GM18867 (cell line): ENCODE data around the gene TNRC6C.

ENCODE experiments used
- ATAC-seq: cut with Tn5 transposase; IDR thresholded peaks from one replicate; pipeline ENCODE4 v1.9.1; 2021; ENCODE audit warnings: mild to moderate bottlenecking, moderate library complexity; ENCODE audit not compliant: unreplicated experiment

Gene TNRC6C

DNA sequence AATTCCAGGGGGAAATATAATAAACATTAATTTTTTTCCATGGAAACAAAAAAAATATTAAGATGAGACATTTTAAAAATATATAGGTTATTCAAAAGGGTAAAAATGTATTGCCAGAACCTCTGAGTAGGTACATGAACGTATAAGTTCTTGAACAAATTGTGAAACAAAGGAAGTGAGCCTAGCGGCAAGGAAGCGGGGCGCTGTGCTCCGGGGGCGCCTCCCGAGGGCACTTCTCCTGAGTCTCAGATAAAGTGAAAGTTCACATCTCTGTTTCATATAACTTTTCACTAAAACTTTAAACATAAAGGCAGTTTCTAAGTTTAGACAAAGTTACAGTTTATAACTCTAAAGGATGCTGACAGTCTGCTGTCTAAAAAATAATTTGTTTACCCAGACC lies 52.3 kb downstream of the TNRC6C start:
- ATAC-seq, result no peak

- no peak for ATAC-seq
These were observed 53.9 kb downstream of the TNRC6C start for GRCh38 chr17:78012428-78012827.

DNA sequence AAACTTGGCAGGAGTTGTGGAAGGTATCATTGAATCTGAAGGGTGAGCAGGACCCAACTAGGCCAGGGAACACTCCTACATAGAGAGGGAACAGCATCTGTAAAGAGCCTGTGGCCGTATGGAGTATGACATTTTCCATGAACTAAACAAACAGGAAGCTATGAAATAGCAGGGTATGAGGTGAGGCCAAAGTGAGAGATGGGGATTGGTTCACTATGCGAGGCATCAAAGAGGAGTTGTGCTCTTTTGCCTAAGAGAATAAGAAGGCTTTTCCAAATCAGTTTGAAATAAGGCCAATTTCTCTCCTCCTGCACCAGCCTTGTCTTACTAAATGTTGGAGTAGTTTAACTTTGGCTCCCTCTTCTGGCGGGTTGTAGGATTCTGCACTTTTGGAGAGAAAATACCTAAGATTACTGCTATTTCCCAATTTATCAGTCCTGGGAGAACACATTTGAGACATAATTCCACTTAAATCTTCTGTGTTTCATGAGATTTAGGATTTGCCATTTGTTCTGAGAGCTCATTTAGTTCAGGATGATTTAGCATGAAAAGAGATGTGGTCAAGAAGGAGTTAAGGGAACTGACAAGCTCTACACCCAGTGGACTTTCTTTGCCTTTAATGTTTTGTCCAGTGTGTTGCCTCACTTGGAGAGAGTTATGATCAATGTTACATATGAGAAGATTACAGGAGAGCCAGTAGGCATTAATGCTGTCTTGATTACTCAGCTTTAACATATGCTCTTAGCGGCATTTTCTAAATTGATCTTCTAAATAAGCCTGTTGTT lies 55.4 kb downstream of the TNRC6C start:
- ATAC-seq, result no peak

DNA sequence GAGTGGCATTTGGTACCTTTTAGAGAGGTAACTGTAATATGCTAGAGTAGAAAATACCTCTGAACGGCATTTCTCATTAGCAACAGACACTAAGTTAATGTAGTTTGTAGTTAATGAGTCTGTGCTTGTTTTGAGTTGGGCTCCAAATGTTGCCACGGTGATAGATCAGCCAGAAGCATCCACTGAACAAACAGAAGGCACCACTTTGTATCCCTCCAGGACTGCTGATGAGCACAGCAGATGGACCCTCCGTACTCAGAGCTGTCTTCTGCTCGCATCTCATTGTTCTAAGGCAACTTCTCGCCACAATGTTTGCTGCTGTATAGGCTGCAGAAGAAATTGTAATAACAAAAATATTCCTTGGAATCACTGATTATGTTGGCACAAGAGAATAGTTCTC lies 56.1 kb downstream of the TNRC6C start:
- no peak for ATAC-seq

DNA sequence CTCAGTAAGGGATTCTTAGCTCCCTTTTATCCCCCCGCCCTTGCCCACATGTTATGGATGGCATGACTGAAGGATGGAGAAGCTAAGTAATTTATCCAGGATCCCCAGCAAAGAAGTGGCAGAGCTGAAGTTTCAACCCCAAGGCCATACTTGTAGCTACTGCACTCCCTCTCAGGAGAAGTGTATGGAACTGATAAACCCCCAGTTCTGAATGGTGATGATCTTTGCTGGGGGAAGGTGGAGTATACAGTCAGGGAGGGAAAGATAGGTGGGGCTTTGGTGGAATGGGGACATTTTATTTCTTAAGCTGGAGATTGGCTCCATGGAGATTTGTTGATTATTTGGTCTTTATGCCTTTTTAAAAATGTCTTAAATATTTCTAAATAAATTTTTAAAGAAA lies 58.3 kb downstream of the TNRC6C start:
- no peak for ATAC-seq

- ATAC-seq, result no peak
These were observed 61.0 kb downstream of the TNRC6C start for GRCh38 chr17:78019367-78019975.

DNA sequence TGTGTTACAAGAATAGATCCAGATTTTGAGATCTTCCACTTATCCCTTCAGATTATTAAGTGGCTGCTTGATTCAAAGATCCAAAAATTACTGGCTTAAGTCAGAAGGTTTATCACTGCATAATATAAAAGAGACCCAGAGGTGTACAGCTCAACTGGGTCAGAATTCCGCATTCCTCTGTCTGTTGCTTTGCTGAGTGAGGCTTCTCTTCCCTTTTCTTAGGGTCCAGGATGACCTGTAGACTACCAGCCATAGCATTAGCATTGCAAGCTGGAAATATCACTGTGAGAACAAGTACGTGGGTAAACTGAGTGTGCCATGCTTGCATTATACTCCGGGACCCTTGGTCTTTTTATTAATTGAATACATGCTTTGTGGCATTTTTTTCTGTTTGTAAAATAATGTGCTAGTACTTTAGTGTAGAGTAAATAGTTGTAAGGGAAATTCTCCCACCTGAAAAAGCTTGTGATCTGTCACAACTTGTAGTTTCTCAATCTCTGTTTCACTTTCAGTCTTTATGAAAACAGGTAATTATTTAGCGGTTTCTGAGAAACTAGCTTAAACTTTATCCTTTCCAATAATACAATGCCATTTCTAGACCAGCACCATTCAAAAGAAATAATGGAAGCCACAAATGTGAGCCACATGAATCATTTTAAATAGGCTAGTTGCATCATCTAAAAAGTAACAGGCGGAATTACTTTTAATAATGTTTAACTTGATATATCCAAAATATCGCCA lies 61.6 kb downstream of the TNRC6C start:
- ATAC-seq, result peak; percentile 49

GRCh38 chr17:78020717-78021108 lies 62.2 kb downstream of the TNRC6C start:
- ATAC-seq, result no peak

GRCh38 chr17:78022425-78022824 lies 63.9 kb downstream of the TNRC6C start:
- no peak for ATAC-seq

- ATAC-seq, result no peak
These were observed 64.5 kb downstream of the TNRC6C start for GRCh38 chr17:78023042-78023441.

DNA sequence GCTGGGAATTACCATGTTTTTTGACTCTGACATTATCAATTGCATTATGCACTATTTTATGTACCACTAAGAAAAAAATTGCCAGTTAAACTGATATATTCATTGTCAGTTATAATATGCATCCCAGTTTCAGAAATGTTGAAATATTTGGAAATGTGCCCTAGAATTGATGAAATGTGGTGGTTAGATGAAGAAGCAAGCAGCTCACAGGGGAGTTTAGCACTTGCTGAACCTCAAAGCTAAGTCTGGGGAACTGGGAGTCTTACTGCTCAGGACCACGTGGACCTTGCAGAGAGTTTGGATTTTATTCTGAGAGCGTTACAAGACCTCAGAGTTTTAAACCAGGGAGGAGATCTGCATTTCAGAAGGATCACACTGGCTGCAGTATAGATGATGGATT lies 67.9 kb downstream of the TNRC6C start:
- ATAC-seq, result no peak

GRCh38 chr17:78027121-78027520 lies 68.6 kb downstream of the TNRC6C start:
- ATAC-seq, result no peak

- no peak for ATAC-seq
These were observed 71.2 kb downstream of the TNRC6C start for GRCh38 chr17:78029697-78030096.

DNA sequence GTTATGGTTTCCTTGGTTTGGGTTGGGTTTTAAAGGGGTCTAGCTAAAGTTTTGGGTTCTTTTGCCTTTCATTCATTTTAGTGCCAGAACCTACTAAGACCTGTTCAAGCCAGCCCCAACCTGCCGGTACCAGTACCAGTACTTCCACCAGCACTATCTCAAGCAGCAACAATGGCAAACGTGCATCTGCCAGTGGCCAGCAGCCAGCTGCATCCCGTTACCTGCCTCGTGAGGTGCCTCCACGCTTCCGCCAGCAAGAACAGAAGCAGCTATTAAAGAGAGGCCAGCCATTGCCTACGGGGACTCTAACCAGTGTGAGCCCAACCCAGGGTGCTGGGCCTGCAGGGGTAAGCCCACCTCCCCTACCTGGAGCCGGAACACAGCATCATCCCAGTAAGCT lies 72.9 kb downstream of the TNRC6C start:
- ATAC-seq, result no peak

GRCh38 chr17:78032166-78032565 lies 73.7 kb downstream of the TNRC6C start:
- ATAC-seq, result no peak

DNA sequence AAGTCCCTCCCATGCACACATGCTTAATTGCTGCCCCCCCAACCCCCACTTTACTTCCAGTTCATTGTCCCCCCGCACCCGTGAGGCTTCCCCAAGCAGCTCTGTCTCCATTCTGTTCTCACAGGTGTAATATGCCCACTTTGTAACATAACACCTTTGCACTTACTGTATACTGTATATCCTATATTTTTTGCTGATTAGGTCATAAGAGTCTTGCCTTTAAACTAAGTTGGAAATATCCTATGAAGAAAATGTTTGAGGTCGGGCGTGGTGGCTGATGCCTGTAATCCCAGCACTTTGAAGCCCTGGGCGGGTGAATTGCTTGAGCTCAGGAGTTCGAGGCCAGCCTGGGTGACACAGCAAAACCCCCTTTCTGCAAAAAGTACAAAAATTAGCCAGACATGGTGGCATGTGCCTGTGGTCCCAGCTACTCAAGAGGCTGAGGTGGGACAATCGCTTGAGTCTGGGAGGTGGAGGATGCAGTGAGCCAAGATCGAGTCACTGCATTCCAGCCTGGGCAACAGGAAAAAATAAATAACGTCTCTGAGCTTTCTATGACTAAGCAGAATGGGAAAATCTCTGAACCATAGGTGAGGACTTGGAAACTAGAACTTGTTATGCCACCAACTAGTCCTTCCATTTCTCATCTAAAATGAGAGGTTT lies 76.1 kb downstream of the TNRC6C start:
- ATAC-seq, result no peak

DNA sequence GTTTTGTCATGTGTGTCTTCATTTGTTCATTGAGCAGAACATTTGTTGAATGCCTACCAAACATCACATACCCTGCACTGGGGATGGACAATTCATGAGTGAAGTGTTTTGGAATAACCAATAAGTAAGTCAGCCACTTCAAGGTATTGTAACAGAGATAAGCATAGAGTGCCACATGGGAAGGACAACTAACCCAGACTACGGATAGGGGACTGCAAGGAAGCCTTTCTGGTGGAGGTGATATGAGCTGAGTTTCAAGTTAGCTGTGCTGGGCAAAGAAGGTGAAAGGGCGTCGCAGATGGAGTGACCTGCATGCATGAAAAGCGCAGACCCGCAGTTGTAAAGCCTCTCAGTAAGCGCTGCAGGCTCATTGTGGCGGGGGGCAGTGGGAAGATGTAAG lies 78.8 kb downstream of the TNRC6C start:
- ATAC-seq, result no peak

GRCh38 chr17:78038748-78039288 lies 80.3 kb downstream of the TNRC6C start:
- no peak for ATAC-seq

DNA sequence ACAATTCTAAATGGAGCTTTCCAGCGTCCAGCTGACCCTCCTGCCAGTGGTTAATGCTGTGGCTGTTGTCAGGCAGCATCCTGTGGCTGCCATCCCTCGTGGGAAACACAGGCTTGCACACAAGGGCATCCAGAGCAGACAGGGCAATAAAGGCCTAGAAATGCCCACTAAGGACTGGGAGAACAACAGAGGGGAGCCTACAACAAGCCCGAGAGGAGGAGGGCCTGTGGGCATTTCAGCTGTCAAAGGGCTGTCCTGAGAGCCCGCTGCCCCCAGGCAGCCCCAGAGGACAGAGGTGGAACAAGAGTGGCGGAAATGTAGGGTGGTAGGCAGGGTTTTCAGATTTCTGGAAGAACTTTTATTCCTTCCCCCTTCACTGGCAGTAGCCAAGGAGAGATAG lies 81.1 kb downstream of the TNRC6C start:
- no peak for ATAC-seq

DNA sequence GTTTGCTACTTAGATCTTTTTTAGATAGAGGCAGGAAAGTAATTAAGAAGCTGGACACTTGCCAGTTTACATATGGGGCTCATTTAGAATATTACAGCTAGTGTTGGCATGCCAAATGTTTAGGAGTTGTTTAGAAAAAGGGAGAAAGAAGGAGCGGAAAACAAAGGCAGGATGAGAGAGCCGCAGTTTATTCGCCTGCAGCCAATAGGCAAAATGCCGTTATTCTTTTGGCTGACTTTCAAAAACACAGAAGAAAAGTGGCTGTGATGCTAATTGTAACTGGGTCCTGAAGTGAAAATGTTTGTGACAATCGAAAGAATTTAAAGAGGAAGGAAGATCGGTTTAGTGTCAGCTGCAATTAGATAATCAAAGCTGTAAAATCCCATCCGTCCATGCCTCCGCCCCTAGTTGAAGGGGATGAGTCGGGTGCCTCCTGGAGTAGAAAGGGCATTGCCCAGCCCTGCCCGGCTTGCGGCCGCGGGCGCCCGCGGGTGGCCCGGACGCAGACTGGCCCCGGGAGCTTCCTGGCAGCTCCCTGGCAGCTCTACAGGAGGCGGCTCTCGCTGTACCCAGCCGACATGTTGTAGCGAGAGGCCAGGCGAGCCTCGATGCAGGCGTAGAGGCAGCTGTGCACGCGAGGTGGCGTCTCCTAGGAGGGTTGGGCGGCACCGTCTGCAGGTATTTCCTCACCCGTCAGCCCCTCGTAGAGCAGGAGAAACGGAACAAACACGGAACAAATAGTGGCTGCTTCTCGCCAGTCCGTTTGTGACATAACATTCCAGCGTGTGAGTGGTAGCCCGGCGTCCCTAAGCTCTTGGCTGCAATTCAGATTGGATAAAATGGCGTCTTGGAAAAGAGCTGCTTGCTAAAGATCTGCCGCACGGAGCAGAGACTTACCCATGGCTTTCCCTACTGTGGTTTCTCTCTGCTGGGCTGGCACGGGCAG lies 82.2 kb downstream of the TNRC6C start:
- ATAC-seq, result no peak
